Amniotic stem cell (primary cell): ENCODE measurements around the gene SALL4.

Experiments
- DNase-seq: peaks from one replicate; lab custom pipeline; 2025; lab: John Stamatoyannopoulos, UW

SALL4 gene

DNA sequence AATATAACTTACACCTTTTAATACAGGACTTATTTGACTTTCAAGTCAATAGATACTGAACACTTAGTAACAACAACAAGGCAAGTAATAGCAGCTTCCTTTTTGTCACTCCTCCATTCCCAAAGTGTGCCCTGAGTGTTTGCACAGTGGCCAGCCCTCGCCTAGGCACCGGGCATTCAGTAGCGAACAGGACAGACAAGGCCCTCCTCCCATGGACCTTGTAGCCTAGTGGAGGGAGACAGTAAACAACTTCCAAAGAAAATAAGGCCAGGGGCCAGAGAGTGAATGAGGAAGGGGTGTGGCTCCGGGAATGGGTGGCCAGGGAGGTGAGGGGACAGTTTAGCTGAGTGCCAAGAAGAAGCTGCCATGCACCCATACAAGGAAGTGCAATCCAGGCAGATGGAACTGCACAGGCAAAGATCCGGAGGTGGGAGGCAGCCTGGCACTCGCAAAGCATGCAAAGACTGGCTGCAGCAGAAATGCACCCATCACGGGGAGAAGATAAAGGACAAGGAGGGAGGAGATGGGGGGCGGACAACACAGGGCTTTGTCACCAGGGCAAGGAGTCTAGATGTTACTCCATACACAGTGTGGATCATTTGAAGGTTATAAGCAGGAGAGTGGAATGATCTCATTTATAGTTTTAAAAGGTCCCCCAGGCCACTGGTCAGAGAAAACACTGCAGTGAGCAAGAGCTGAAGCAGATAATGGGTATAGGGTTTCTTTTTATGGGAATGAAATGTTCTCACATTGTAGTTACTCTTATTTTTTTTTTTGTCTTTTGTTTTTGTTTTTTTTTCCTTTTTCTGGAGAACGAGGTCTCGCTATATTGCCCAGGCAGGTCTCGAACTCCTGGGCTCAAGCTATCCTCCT, 66.4 kb downstream of the SALL4 start:
- DNase-seq, result no peak

DNA sequence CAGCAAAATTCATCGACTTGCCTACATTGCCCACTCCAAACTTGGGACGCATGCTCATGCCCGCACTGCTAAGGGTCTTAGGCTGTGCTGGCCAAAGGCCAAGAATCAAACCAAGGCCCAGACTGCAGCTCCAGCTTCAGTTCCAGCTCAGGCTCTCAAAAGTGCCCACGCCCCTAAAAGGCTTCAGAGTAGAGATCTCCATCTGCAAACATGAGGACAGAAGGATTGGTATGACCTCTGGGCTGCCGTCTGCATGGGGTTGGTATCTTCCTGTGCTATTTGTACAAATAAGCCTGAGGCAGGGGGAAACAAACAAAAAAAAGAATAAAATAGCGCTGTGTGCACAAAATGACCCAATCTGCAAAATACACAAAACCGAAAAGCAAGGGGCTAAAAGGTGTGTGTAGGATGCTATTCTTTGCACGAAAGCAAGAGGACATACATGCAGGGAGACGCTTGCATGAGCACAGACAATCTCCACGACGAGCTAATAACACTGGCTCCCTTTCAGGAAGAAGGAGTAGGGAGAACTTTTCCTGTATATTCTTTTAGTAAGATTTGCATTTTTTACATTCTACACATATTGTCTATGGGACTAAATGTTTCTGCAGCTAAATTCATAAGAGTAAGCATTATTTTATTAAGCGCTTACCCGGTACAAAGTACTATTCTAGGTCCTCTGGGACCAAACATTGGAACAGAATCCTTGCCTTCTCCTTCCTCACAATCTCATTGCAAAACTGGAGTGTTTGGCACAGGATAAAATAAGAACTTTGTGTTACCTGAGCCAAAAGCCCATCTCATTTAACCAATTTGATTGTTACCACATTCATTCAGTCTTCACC, 67.2 kb downstream of the SALL4 start:
- no peak for DNase-seq

DNA sequence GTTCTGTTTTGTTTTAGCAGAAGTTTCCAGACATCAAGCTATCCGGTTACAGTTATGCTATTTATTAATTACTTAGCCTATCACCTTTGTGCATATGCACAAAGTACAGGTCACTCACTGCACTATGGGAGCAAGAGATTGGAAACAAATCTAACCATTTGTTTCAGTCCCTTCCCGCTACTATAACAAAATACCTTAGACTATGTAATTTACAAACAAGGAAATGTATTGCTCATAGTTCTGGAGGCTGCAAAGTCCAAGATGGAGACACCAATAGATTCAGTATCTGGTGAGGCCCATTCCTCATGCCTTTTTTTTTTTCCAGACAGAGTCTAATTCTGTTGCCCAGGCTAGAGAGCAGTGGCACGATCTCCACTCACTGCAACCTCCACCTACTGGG, 69.3 kb downstream of the SALL4 start:
- no peak for DNase-seq
